Stomach (tissue), 9 donors: ENCODE measurements around the gene SGIP1. TPM values are rescaled to one million over a fixed set of nuclear protein-coding genes. Genes with fewer than 3 reads are reported as not detected.

Experiments
- DNase-seq, 2 donors: peaks; one replicate each; pipeline versions ENCODE4 v3.0.0 to v3.0.0-alpha.2; 2013 to 2019
- H3K27ac ChIP-seq, 5 donors: fragments of 200-600 bp in 4 of 5; sonication (generic) in 4 of 5; one replicate each; pipeline ENCODE4 v1.5.1; 2013 to 2019; ENCODE audit warnings: mild to moderate bottlenecking in 1 of 5, moderate library complexity in 1 of 5
- H3K27me3 ChIP-seq, 3 donors: fragments of 200-600 bp; sonication (generic); one replicate each; pipeline ENCODE4 v1.5.1; 2017 to 2019; ENCODE audit warnings: mixed run types in 1 of 3
- H3K36me3 ChIP-seq, 4 donors: fragments of 200-600 bp; sonication (generic); 1 replicate in 3 of 4; 2 replicates in 1 of 4; pipeline ENCODE4 v1.5.1; 2016 to 2019
- H3K4me1 ChIP-seq, 4 donors: fragments of 200-600 bp; sonication (generic); one replicate each; pipeline ENCODE4 v1.5.1; 2016 to 2019
- H3K4me3 ChIP-seq, 4 donors: fragments of 200-600 bp; sonication (generic) in 3 of 4; one replicate each; pipeline ENCODE4 v1.5.1; 2016 to 2019; ENCODE audit warnings: mild to moderate bottlenecking in 1 of 4
- H3K9me3 ChIP-seq, 4 donors: fragments of 200-600 bp; sonication (generic); one replicate each; pipeline ENCODE4 v1.5.1; 2016 to 2019
- EP300 ChIP-seq: sonication (generic); formaldehyde crosslinking; IDR thresholded peaks from one replicate; pipeline ENCODE4 v1.6.1; 2017; ENCODE audit warnings: antibody characterized with exemption
- POLR2A ChIP-seq, 4 donors: fragments of 450-650 bp; IDR thresholded peaks; one replicate each; pipeline ENCODE4 v1.6.1; 2016; ENCODE audit warnings: antibody characterized with exemption in 4 of 4, control low read depth in 2 of 4, mild to moderate bottlenecking in 1 of 4, moderate library complexity in 1 of 4
- POLR2AphosphoS5 ChIP-seq, 3 donors: sonication (generic); formaldehyde crosslinking; IDR thresholded peaks; one replicate each; pipeline ENCODE4 v1.6.1; 2016; ENCODE audit warnings: antibody characterized with exemption in 3 of 3
- WGBS, 5 donors: extraction: QIAGEN DNeasy Blood & Tissue Kit in 3 of 5; methylation state at CpG; one replicate each; pipeline versions ENCODE4 v1.1.5 to v1.1.7; 2013 to 2018; 5-methylcytosine and 5-hydroxymethylcytosine counted together
- intact Hi-C: fragments of 100-400 bp; cut with DNase I; formaldehyde crosslinking; loops from one replicate; pipeline ENCODE4 v1.15.1; 2023; ENCODE audit warnings: low total_unique reads
- polyA plus RNA-seq, 3 donors: library from polyadenylated mRNA; stranded (reverse); fragments of 200-250 nt; gene quantifications; one replicate each; pipeline ENCODE4 v1.2.3, GENCODE V29; 2013
- total RNA-seq, 5 donors: library from RNA; depleted of rRNA; stranded (reverse); fragments of >200 nt; gene quantifications; one replicate each; pipeline versions ENCODE4 v1.1.0 to v1.2.3, GENCODE V29; 2014 to 2016
- TF ChIP-seq, protein P1 (sequence below), 7 experiments: fragments of 450-650 bp in 4 of 7; fragments of 200-600 bp in 3 of 7; sonication (generic) in 3 of 7; IDR thresholded peaks; one replicate each; pipeline ENCODE4 v1.5.1; 2016 to 2019; ENCODE audit warnings: antibody characterized with exemption in 7 of 7, control low read depth in 2 of 7, mild to moderate bottlenecking in 1 of 7
- donor health status: healthy with polysubstance abuse.
- donor health status: Bipolar disorder and iron deficiency.
- donor health status: healthy.

Gene SGIP1
- total and polyA plus RNA-seq, 8 donors: 1.2 to 44.9 (median 3.0) TPM; not detected in 1

DNA sequence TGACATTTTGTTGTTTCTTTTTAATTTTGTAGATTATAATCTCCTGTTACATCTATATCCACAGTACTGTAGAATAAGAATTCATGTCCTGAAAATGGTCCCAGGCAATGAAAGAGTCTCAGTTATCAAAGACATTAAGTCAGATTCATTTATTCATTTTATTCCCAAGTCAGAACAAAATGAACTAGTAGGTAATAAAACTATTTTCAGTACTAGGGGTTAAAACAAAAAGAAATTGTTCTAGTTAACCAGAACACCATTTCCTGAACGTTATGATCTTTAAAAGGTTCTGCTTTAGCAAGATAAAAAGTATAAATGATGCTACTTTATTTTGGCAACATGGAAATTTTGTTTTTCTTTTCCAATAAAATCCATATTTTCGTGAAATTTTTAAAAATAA lies 211.5 kb downstream of the SGIP1 start:
- Histone ChIP-seq H3K4me3 (no peak overlapping the region), H3K27me3 (no peaks in the 10 kb centered on the region), H3K36me3 (no peaks in the 10 kb centered on the region), H3K9me3 (no peaks in the 10 kb centered on the region), H3K4me1 (no peaks in the 10 kb centered on the region), H3K27ac (no peak overlapping the region)
- intact Hi-C loops: no loop called here
- WGBS, 5 donors: 52 to 62% (median 57%) methylated on average over 2 of the region's 2 CpGs
- TF ChIP-seq POLR2A (IDR thresholded peaks at IDR 0.05): no peak
- TF ChIP-seq, protein P1, sequence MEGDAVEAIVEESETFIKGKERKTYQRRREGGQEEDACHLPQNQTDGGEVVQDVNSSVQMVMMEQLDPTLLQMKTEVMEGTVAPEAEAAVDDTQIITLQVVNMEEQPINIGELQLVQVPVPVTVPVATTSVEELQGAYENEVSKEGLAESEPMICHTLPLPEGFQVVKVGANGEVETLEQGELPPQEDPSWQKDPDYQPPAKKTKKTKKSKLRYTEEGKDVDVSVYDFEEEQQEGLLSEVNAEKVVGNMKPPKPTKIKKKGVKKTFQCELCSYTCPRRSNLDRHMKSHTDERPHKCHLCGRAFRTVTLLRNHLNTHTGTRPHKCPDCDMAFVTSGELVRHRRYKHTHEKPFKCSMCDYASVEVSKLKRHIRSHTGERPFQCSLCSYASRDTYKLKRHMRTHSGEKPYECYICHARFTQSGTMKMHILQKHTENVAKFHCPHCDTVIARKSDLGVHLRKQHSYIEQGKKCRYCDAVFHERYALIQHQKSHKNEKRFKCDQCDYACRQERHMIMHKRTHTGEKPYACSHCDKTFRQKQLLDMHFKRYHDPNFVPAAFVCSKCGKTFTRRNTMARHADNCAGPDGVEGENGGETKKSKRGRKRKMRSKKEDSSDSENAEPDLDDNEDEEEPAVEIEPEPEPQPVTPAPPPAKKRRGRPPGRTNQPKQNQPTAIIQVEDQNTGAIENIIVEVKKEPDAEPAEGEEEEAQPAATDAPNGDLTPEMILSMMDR (IDR thresholded peaks at IDR 0.05): no peak
- no peak for TF ChIP-seq EP300
- no peak for TF ChIP-seq POLR2AphosphoS5 (IDR thresholded peaks at IDR 0.05)
- DNase-seq: no peak

DNA sequence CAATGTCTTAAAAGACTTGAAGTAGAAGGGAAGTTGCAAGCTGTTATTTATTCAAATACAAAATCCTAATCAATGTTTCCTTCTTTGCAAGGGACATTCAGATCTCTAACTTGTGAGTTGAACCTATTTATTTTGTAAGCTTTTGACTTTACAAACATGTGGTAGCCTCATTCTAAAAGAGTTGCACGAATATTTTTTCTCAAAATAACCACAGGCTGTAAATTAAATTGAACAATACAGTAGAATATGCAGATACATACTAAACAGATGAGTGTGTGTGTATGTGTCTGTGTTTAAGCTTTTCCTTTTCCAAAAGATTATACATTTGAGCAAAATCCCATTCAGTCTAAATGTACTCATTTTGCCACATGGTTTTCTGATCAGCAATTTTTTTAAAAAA lies 213.5 kb downstream of the SGIP1 start:
- no peak for TF ChIP-seq EP300
- TF ChIP-seq POLR2AphosphoS5 (IDR thresholded peaks at IDR 0.05): no peak
- no peak for TF ChIP-seq POLR2A (IDR thresholded peaks at IDR 0.05)
- TF ChIP-seq, protein P1 (IDR thresholded peaks at IDR 0.05): no peak
- Histone ChIP-seq H3K4me1 (peaks cover 0 to 10% (median 8%) of the 10 kb centered on the region in 4 donors), H3K9me3 (no peaks in the 10 kb centered on the region), H3K36me3 (no peaks in the 10 kb centered on the region), H3K4me3 (no peak overlapping the region), H3K27me3 (peaks cover 0 to 12% (median 8%) of the 10 kb centered on the region in 3 donors), H3K27ac (no peak overlapping the region)
- no peak for DNase-seq
- WGBS, 5 donors: 19 to 43% (median 20%) methylated on average over 1 of the region's 1 CpG
- intact Hi-C loops: no loop called here

DNA sequence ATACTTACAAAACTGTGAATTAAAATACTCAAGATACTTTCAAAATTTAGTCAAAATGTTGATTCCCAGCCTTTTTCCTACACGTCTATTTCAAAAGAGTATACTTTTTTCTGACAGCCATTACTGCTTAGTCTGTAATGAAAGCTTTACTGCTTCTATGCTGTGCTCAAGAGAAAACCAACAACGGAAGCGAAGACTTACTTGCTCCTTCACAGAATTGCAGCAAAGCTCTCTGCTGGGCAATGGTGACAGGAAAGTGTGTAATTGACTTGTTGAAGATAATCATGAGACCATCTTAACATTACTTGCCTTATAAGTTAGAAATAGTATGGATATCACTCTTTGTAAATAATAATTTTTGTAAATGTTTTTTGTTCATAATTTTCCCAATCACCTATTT lies 216.6 kb downstream of the SGIP1 start:
- Histone ChIP-seq H3K27ac (no peak overlapping the region), H3K36me3 (no peaks in the 10 kb centered on the region), H3K9me3 (no peaks in the 10 kb centered on the region), H3K4me3 (no peak overlapping the region), H3K4me1 (peaks cover 0 to 16% (median 14%) of the 10 kb centered on the region in 4 donors), H3K27me3 (peaks cover 0 to 26% (median 13%) of the 10 kb centered on the region in 3 donors)
- intact Hi-C loops: no loop called here
- TF ChIP-seq POLR2AphosphoS5 (IDR thresholded peaks at IDR 0.05) (no peak), EP300 (no peak), POLR2A (IDR thresholded peaks at IDR 0.05) (no peak)
- TF ChIP-seq, protein P1 (IDR thresholded peaks at IDR 0.05): no peak
- no peak for DNase-seq
- 71 to 85% (median 78%) methylated on average over 3 of the region's 3 CpGs for whole genome bisulfite sequencing, 5 donors

DNA sequence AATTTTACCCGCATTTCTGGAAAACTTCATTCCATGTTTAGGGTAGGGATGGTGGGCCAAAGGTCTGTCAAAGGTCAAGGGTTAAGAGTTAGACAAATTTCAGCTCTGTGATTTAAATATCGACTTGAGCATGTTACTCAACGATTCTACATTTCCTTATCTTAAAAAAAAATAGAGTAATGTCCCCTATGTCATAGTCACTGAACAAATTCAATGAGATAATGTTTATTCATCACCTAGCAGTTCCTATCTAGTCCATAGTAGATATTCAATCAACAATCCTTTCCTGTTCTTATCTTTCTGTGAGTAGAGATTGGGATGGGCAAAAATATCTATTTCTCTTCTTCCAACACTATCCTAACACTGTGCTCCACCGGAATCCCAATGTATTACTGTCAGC lies 217.2 kb downstream of the SGIP1 start:
- H3K9me3 ChIP-seq: no peaks in the 10 kb centered on the region
- WGBS, 5 donors: 75 to 84% (median 81%) methylated on average over 4 of the region's 4 CpGs
- intact Hi-C loops: no loop called here
- H3K4me1 ChIP-seq: peaks cover 0 to 16% (median 14%) of the 10 kb centered on the region in 4 donors
- H3K27ac ChIP-seq: no peak overlapping the region
- no peak for DNase-seq
- H3K4me3 ChIP-seq: no peak overlapping the region
- H3K27me3 ChIP-seq: peaks cover 0 to 26% (median 13%) of the 10 kb centered on the region in 3 donors
- H3K36me3 ChIP-seq: no peaks in the 10 kb centered on the region
- TF ChIP-seq POLR2A (IDR thresholded peaks at IDR 0.05) (no peak), POLR2AphosphoS5 (IDR thresholded peaks at IDR 0.05) (no peak), EP300 (no peak)
- TF ChIP-seq, protein P1 (IDR thresholded peaks at IDR 0.05): no peak
